CD14-positive monocyte (primary cell): ENCODE results near the gene PHYKPL. TPM values are rescaled to one million over a fixed set of nuclear protein-coding genes. Genes with fewer than 3 reads are reported as not detected.
A peak's percentile ranks its signal among the peaks of the same experiment; 100 is the strongest.
"Not testable (repeated sequence)": the region's sequence is repeated elsewhere in the genome, so short reads cannot be mapped to it uniquely, and the experiment has no call there.

Experiments used
- DNase-seq, 3 donors: peaks; one replicate each; pipeline ENCODE4 v3.0.0-alpha.2; 2011 to 2022
- H2AFZ ChIP-seq: 2 replicates; pipeline ENCODE4 v1.6.0; 2012; ENCODE audit warnings: mild to moderate bottlenecking, low read depth, low read length, inconsistent platforms; ENCODE audit not compliant: insufficient read depth, poor library complexity, severe bottlenecking
- H3K27ac ChIP-seq, 2 donors: 1 replicate in 1 of 2; 2 replicates in 1 of 2; pipeline ENCODE4 v1.5.1; 2012 to 2013; ENCODE audit warnings: low read length in 2 of 2, control low read depth in 1 of 2, inconsistent platforms in 1 of 2, low read depth in 1 of 2, mild to moderate bottlenecking in 1 of 2
- H3K27me3 ChIP-seq, 2 donors: one replicate each; pipeline versions ENCODE4 v1.6.0 to v1.6.1; 2011 to 2013; ENCODE audit warnings: low read length in 2 of 2; ENCODE audit not compliant: control insufficient read depth in 2 of 2, insufficient read depth in 2 of 2
- H3K36me3 ChIP-seq, 2 donors: replicated peaks in 1 of 2; 1 replicate in 1 of 2; 2 replicates in 1 of 2; pipeline versions ENCODE4 v1.5.1 to v1.6.1; 2012 to 2013; ENCODE audit warnings: low read length in 2 of 2, control low read depth in 1 of 2, inconsistent platforms in 1 of 2, mild to moderate bottlenecking in 1 of 2; ENCODE audit not compliant: insufficient read depth in 2 of 2, control insufficient read depth in 1 of 2
- H3K4me1 ChIP-seq, 2 donors: 1 replicate in 1 of 2; 2 replicates in 1 of 2; pipeline versions ENCODE4 v1.5.1 to v1.6.1; 2012 to 2013; ENCODE audit warnings: low read length in 2 of 2, control low read depth in 1 of 2, inconsistent platforms in 1 of 2, mild to moderate bottlenecking in 1 of 2, moderate library complexity in 1 of 2; ENCODE audit not compliant: insufficient read depth in 2 of 2, control insufficient read depth in 1 of 2
- H3K4me2 ChIP-seq: replicated peaks from 2 replicates; pipeline ENCODE3; 2012; ENCODE audit warnings: low read length, moderate library complexity, mild to moderate bottlenecking; ENCODE audit not compliant: poor library complexity, severe bottlenecking; ENCODE audit errors: extremely low read depth
- H3K4me3 ChIP-seq, 3 experiments: fragments of 200-600 bp in 1 of 3; sonication (generic) in 1 of 3; replicated peaks in 1 of 3; 1 replicate in 2 of 3; 2 replicates in 1 of 3; pipeline ENCODE4 v1.5.1; 2011 to 2013; ENCODE audit warnings: low read length in 3 of 3, mild to moderate bottlenecking in 3 of 3, control low read depth in 2 of 3, low read depth in 2 of 3, inconsistent platforms in 1 of 3, moderate library complexity in 1 of 3
- H3K79me2 ChIP-seq: 2 replicates; pipeline ENCODE4 v1.6.0; 2012; ENCODE audit warnings: mild to moderate bottlenecking, control low read depth, inconsistent platforms, low read length, moderate library complexity; ENCODE audit not compliant: insufficient read depth
- H3K9ac ChIP-seq: 2 replicates; pipeline ENCODE4 v1.6.0; 2017; ENCODE audit warnings: low read length, mild to moderate bottlenecking; ENCODE audit not compliant: insufficient read depth, poor library complexity, severe bottlenecking
- H3K9me3 ChIP-seq, 2 donors: replicated peaks in 1 of 2; 1 replicate in 1 of 2; 2 replicates in 1 of 2; pipeline versions ENCODE4 v1.5.1 to v1.6.1; 2012 to 2013; ENCODE audit warnings: low read length in 2 of 2, control low read depth in 1 of 2; ENCODE audit not compliant: control insufficient read depth in 1 of 2, insufficient read depth in 1 of 2
- H4K20me1 ChIP-seq: 2 replicates; pipeline ENCODE4 v1.6.0; 2012; ENCODE audit warnings: mild to moderate bottlenecking, low read length, control low read depth, moderate library complexity; ENCODE audit not compliant: insufficient read depth
- H3K27ac Mint-ChIP-seq, 7 donors: one replicate each; pipeline ENCODE4 v1.8.0; 2020; ENCODE audit warnings: mild to moderate bottlenecking in 7 of 7, mixed read lengths in 7 of 7, moderate library complexity in 6 of 7, inconsistent platforms in 2 of 7
- H3K27me3 Mint-ChIP-seq, 3 donors: one replicate each; pipeline ENCODE4 v1.8.0; 2021 to 2022; ENCODE audit warnings: low read depth in 3 of 3, mild to moderate bottlenecking in 3 of 3, mixed read lengths in 3 of 3, moderate library complexity in 3 of 3, inconsistent platforms in 1 of 3
- H3K36me3 Mint-ChIP-seq, 2 donors: one replicate each; pipeline ENCODE4 v1.8.0; 2020; ENCODE audit warnings: mixed read lengths in 2 of 2, inconsistent platforms in 1 of 2, mild to moderate bottlenecking in 1 of 2
- H3K4me1 Mint-ChIP-seq: one replicate; pipeline ENCODE4 v1.8.0; 2020; ENCODE audit warnings: mild to moderate bottlenecking, mixed read lengths
- H3K4me3 Mint-ChIP-seq, 2 donors: one replicate each; pipeline ENCODE4 v1.8.0; 2020; ENCODE audit warnings: mild to moderate bottlenecking in 2 of 2, mixed read lengths in 2 of 2, moderate library complexity in 1 of 2
- H3K9me3 Mint-ChIP-seq, 7 donors: one replicate each; pipeline ENCODE4 v1.8.0; 2020 to 2022; ENCODE audit warnings: mixed read lengths in 7 of 7, mild to moderate bottlenecking in 6 of 7, moderate library complexity in 6 of 7, inconsistent platforms in 2 of 7
- WGBS: methylation state at CpG from one replicate; pipeline ENCODE4 v1.1.5; 2013; ENCODE audit warnings: missing lambda C conversion rate; ENCODE audit not compliant: insufficient coverage; 5-methylcytosine and 5-hydroxymethylcytosine counted together
- intact Hi-C, 2 donors: fragments of 100-400 bp; cut with micrococcal nuclease; formaldehyde crosslinking; loops; one replicate each; pipeline versions ENCODE4 v1.15.0 to v1.15.1; 2023
- polyA plus RNA-seq, 3 donors: library from polyadenylated mRNA; depleted of rRNA in 1 of 3; unstranded in 2 of 3; stranded (reverse) in 1 of 3; fragments of 300-500 nt in 2 of 3; fragments of >200 nt in 1 of 3; fragmentation: Illumina TruSeq in 2 of 3; gene quantifications; 1 replicate in 2 of 3; 2 replicates in 1 of 3; pipeline ENCODE4 v1.2.3, GENCODE V29; 2012 to 2021
- TF ChIP-seq, protein P1 (sequence below): fragments of 200-600 bp; IDR thresholded peaks from one replicate; pipeline ENCODE4 v1.8.0; 2022; ENCODE audit warnings: antibody characterized with exemption, mild to moderate bottlenecking

The PHYKPL gene
- polyA plus RNA-seq, 3 donors = 39.2 to 199 (median 43.0) TPM

DNA sequence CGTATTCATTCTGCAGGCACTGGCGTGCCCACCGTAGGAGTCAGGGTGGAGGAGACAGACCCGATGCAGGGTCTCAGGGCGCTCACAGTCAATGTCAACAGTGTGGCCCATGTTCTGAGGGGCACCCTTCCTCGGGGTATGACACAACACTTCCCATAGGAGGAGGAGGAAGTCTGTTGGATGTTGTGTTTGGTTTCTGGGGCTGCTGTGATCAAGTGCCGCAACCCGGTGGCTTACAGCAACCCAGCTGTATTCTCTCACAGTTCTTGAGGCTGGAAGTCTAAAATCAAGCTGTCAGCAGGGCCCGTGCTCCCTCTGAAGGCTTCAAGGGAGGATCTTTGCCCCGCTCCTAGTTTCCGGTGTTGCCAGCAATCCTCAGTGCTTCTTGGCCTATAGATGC, 33.9 kb downstream of the PHYKPL start:
- Histone ChIP-seq H3K4me2 (no peak overlapping the region), H3K9me3 (no peaks in the 10 kb centered on the region), H3K27me3 (no peaks in the 10 kb centered on the region), H3K4me1 (peaks cover 21 to 31% of the 10 kb centered on the region in 2 donors), H3K27ac (no peak overlapping the region), H3K36me3 (no peaks in the 10 kb centered on the region), H3K9ac (no peak overlapping the region), H3K79me2 (peaks cover 7% of the 10 kb centered on the region), H3K4me3 (no peak overlapping the region), H2AFZ (peak overlapping the region; percentile 59), H4K20me1 (no peaks in the 10 kb centered on the region)
- H3K27me3 Mint-ChIP-seq = peaks cover 0 to 5% (median 1%) of the 10 kb centered on the region in 3 donors
- no peaks in the 10 kb centered on the region for H3K9me3 Mint-ChIP-seq
- 16% methylated on average over 5 of the region's 11 CpGs for WGBS
- no peak overlapping the region for H3K4me3 Mint-ChIP-seq
- peaks cover 39% of the 10 kb centered on the region for H3K4me1 Mint-ChIP-seq
- intact Hi-C loops = no loop called here
- peak overlapping the region in 2 of 7 donors; percentile 33 to 43 for H3K27ac Mint-ChIP-seq
- no peaks in the 10 kb centered on the region for H3K36me3 Mint-ChIP-seq
- TF ChIP-seq, protein P1, sequence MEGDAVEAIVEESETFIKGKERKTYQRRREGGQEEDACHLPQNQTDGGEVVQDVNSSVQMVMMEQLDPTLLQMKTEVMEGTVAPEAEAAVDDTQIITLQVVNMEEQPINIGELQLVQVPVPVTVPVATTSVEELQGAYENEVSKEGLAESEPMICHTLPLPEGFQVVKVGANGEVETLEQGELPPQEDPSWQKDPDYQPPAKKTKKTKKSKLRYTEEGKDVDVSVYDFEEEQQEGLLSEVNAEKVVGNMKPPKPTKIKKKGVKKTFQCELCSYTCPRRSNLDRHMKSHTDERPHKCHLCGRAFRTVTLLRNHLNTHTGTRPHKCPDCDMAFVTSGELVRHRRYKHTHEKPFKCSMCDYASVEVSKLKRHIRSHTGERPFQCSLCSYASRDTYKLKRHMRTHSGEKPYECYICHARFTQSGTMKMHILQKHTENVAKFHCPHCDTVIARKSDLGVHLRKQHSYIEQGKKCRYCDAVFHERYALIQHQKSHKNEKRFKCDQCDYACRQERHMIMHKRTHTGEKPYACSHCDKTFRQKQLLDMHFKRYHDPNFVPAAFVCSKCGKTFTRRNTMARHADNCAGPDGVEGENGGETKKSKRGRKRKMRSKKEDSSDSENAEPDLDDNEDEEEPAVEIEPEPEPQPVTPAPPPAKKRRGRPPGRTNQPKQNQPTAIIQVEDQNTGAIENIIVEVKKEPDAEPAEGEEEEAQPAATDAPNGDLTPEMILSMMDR = no peak
- DNase-seq = no peak

DNA sequence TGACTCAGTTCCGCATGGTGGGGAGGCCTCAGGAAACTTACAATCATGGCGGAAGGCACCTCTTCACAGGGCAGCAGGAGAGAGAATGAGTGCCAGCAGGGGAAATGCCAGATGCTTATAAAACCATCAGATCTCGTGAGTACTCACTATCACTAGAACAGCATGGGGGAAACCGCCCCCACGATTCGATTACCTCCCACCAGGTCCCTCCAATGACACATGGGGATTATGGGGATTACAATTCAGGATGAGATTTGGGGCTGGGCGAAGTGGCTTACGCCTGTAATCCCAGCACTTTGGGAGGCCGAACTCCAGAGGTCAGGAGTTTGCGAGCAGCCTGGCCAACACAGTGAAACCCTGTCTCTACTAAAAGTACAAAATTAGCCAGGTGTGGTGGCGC, 34.5 kb downstream of the PHYKPL start:
- H3K27me3 ChIP-seq, H3K9ac ChIP-seq, H2AFZ ChIP-seq, H3K27me3 Mint-ChIP-seq, H3K4me3 Mint-ChIP-seq, intact Hi-C loops, H3K4me3 ChIP-seq, H3K27ac Mint-ChIP-seq, DNase-seq, H3K9me3 Mint-ChIP-seq, H3K9me3 ChIP-seq, H3K36me3 Mint-ChIP-seq, H3K27ac ChIP-seq, H3K36me3 ChIP-seq, H3K4me2 ChIP-seq, H3K79me2 ChIP-seq, H4K20me1 ChIP-seq: not testable (repeated sequence)
- H3K4me1 Mint-ChIP-seq = peaks cover 42% of the 10 kb centered on the region
- WGBS = 100% methylated on average over 4 of the region's 11 CpGs
- peaks cover 21 to 31% of the 10 kb centered on the region in 2 donors for H3K4me1 ChIP-seq
